IPS DF 19.7 (cell line): ENCODE measurements around the gene DHRS13.
"Not testable (repeated sequence)": the region's sequence is repeated elsewhere in the genome, so short reads cannot be mapped to it uniquely, and the experiment has no call there.

ENCODE experiments used
- DNase-seq: peaks from one replicate; pipeline ENCODE4 v3.0.0-alpha.2; 2013; ENCODE audit warnings: low read depth, low spot score

The DHRS13 gene

GRCh38 chr17:28858801-28859355, 44.0 kb downstream of the DHRS13 start:
- no peak for DNase-seq

GRCh38 chr17:28857905-28858800, 44.7 kb downstream of the DHRS13 start:
- no peak for DNase-seq

GRCh38 chr17:28856028-28856574, 46.8 kb downstream of the DHRS13 start:
- no peak for DNase-seq

GRCh38 chr17:28855336-28855679, 47.6 kb downstream of the DHRS13 start:
- DNase-seq: no peak

- peak; percentile 71 for DNase-seq
These were observed 48.2 kb downstream of the DHRS13 start, which contains the start of gene ERAL1 for GRCh38 chr17:28854457-28855335. Gene ERAL1 (plus strand): TSS chr17:28855016. CDS start chr17:28855035, 19 bp downstream.

- DNase-seq: no peak
These were observed 49.6 kb downstream of the DHRS13 start for GRCh38 chr17:28853295-28853694.

GRCh38 chr17:28849281-28849680, 53.6 kb downstream of the DHRS13 start:
- no peak for DNase-seq

- not testable (repeated sequence) for DNase-seq
These were observed 54.2 kb downstream of the DHRS13 start for GRCh38 chr17:28848667-28849066.
